K562 (cell line): ENCODE measurements around the gene LZTR1. TPM values are rescaled to one million over a fixed set of nuclear protein-coding genes. Genes with fewer than 3 reads are reported as not detected.

Experiments
- ATF1 ChIP-seq, 2 experiments: fragments of 450-650 bp in 1 of 2; IDR thresholded peaks; 2 replicates each; pipeline ENCODE4 v1.6.1; 2016; ENCODE audit warnings: missing compliant biosample characterization in 1 of 2, missing genetic modification characterization in 1 of 2
- CREB5 ChIP-seq: fragments of 250-450 bp; sonication (Bioruptor Pico); IDR thresholded peaks from 2 replicates; pipeline ENCODE4 v1.5.0; 2020; ENCODE audit warnings: mild to moderate bottlenecking
- EP400 ChIP-seq: fragments of 450-650 bp; IDR thresholded peaks from 2 replicates; pipeline ENCODE4 v1.6.1; 2017; ENCODE audit warnings: antibody characterized with exemption, mild to moderate bottlenecking, moderate library complexity
- NR0B1 ChIP-seq: fragments of 450-650 bp; IDR thresholded peaks from one replicate; pipeline ENCODE4 v1.6.1; 2018; ENCODE audit warnings: mild to moderate bottlenecking, moderate library complexity; ENCODE audit not compliant: partially characterized antibody
- RHOXF2B ChIP-seq: fragments of 250-450 bp; sonication (Bioruptor Pico); conservative IDR thresholded peaks from 2 replicates; pipeline ENCODE4 v1.5.1; 2021
- TCF7 ChIP-seq: sonication (generic); IDR thresholded peaks from 2 replicates; pipeline ENCODE4 v1.6.1; 2016; ENCODE audit warnings: antibody characterized with exemption, borderline replicate concordance
- ZFX ChIP-seq: sonication (generic); formaldehyde crosslinking; IDR thresholded peaks from 2 replicates; pipeline ENCODE4 v1.8.0; 2022; ENCODE audit warnings: mild to moderate bottlenecking, missing genetic modification reagents, moderate library complexity
- polyA plus RNA-seq, 8 experiments: library from polyadenylated mRNA; depleted of rRNA in 4 of 8; stranded (reverse) in 5 of 8; unstranded in 3 of 8; fragments of >200 nt; fragmentation: Nextera tagmentation in 2 of 8; fragmentation: Illumina TruSeq in 1 of 8; extraction: Ambion mirVana in 2 of 8; extraction: Trizol in 1 of 8; gene quantifications; 2 replicates each; pipeline versions ENCODE4 v1.2.1 to v1.2.3, GENCODE V29; 2011 to 2014; ENCODE audit warnings: inconsistent platforms in 1 of 8, missing spikeins in 1 of 8
- total RNA-seq, 7 experiments: library from RNA; depleted of rRNA in 6 of 7; stranded (reverse); fragments of >200 nt in 6 of 7; fragmentation: Illumina TruSeq in 2 of 7; extraction: Trizol in 2 of 7; gene quantifications; 2 replicates each; pipeline versions ENCODE4 v1.2.1 to v1.2.3, GENCODE V29; 2011 to 2021; ENCODE audit warnings: low replicate concordance in 1 of 7
- TF ChIP-seq, protein P1 (sequence below): fragments of 150-350 bp; IDR thresholded peaks from 2 replicates; pipeline ENCODE4 v1.6.1; 2014; ENCODE audit warnings: low read depth, mild to moderate bottlenecking, low read length, borderline replicate concordance
- TF ChIP-seq, protein P2 (sequence below), 2 experiments: fragments of 450-650 bp in 1 of 2; sonication (generic) in 1 of 2; formaldehyde crosslinking in 1 of 2; IDR thresholded peaks; 2 replicates each; pipeline versions ENCODE4 v1.7.1 to v1.9.0; 2016 to 2022; ENCODE audit warnings: inconsistent platforms in 1 of 2, mild to moderate bottlenecking in 1 of 2, missing genetic modification reagents in 1 of 2

Gene LZTR1
- total and polyA plus RNA-seq, 9 of the 15 experiments (the other 6 are each of a cell fraction or from before 2014, with no cell fraction given), result 2.2 to 135 (median 63.0) TPM

DNA sequence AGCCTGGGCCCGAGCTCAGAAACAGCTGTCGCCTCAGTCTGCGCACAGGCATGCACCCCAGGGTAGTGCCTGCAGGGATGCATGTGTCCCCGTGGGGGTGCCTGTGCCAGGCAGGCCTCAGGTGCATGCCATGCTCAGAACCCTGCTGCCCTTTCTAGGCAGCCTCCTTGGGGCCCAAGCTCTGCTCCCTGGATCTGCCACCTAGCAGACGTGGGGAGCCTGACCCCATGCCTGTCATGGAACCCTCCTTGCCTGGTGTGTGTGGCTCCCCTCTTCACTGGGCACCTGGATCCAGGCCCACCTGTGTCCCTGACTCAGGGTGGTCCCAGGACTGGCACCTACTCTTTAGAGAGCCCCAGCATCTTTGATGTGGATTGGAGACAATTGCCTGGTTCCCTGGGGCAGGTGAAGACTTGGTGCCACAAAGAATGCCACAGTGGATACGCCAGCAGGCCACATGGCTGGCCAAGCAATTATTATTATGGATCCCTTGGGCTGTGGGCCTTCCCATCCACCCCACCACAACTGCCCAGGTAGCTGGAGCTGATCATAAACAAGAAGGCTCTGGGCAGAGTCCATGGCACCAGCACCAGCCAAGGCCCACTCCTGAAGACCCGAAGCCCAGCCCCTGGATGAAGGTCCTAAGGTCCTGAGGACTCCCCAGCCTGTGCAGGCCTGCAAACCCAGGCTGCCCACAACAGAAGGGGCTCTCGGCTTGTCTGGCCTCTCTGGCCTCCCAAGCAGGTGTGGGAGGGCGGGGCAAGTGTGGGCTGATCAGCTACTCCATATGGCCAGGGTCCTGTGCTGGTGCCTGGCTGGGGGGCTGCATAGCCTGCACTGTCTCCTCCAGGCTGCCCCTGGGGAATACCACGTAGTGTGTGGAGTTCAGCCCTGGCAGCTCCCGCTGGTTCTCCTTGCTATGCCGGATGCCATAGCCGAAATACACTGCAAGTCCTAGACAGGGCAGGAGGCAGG lies 46.5 kb downstream of the LZTR1 start (continued):
- TF ChIP-seq, protein P1, sequence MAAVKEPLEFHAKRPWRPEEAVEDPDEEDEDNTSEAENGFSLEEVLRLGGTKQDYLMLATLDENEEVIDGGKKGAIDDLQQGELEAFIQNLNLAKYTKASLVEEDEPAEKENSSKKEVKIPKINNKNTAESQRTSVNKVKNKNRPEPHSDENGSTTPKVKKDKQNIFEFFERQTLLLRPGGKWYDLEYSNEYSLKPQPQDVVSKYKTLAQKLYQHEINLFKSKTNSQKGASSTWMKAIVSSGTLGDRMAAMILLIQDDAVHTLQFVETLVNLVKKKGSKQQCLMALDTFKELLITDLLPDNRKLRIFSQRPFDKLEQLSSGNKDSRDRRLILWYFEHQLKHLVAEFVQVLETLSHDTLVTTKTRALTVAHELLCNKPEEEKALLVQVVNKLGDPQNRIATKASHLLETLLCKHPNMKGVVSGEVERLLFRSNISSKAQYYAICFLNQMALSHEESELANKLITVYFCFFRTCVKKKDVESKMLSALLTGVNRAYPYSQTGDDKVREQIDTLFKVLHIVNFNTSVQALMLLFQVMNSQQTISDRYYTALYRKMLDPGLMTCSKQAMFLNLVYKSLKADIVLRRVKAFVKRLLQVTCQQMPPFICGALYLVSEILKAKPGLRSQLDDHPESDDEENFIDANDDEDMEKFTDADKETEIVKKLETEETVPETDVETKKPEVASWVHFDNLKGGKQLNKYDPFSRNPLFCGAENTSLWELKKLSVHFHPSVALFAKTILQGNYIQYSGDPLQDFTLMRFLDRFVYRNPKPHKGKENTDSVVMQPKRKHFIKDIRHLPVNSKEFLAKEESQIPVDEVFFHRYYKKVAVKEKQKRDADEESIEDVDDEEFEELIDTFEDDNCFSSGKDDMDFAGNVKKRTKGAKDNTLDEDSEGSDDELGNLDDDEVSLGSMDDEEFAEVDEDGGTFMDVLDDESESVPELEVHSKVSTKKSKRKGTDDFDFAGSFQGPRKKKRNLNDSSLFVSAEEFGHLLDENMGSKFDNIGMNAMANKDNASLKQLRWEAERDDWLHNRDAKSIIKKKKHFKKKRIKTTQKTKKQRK, result no peak
- no peak for TF ChIP-seq NR0B1
- TF ChIP-seq TCF7, result no peak
- TF ChIP-seq ZFX (CRISPR knock-in tag), result no peak; the same call in 1 of the 2 replicates
- TF ChIP-seq, protein P2, sequence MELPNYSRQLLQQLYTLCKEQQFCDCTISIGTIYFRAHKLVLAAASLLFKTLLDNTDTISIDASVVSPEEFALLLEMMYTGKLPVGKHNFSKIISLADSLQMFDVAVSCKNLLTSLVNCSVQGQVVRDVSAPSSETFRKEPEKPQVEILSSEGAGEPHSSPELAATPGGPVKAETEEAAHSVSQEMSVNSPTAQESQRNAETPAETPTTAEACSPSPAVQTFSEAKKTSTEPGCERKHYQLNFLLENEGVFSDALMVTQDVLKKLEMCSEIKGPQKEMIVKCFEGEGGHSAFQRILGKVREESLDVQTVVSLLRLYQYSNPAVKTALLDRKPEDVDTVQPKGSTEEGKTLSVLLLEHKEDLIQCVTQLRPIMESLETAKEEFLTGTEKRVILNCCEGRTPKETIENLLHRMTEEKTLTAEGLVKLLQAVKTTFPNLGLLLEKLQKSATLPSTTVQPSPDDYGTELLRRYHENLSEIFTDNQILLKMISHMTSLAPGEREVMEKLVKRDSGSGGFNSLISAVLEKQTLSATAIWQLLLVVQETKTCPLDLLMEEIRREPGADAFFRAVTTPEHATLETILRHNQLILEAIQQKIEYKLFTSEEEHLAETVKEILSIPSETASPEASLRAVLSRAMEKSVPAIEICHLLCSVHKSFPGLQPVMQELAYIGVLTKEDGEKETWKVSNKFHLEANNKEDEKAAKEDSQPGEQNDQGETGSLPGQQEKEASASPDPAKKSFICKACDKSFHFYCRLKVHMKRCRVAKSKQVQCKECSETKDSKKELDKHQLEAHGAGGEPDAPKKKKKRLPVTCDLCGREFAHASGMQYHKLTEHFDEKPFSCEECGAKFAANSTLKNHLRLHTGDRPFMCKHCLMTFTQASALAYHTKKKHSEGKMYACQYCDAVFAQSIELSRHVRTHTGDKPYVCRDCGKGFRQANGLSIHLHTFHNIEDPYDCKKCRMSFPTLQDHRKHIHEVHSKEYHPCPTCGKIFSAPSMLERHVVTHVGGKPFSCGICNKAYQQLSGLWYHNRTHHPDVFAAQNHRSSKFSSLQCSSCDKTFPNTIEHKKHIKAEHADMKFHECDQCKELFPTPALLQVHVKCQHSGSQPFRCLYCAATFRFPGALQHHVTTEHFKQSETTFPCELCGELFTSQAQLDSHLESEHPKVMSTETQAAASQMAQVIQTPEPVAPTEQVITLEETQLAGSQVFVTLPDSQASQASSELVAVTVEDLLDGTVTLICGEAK (IDR thresholded peaks at IDR 0.05), result no peak
- TF ChIP-seq, protein P2 (CRISPR knock-in tag; IDR thresholded peaks at IDR 0.05), result no peak
- TF ChIP-seq RHOXF2B (CRISPR knock-in tag), result no peak
- TF ChIP-seq CREB5 (CRISPR knock-in tag), result no peak
- no peak for TF ChIP-seq ATF1 (CRISPR knock-in tag; IDR thresholded peaks at IDR 0.05)
- no peak for TF ChIP-seq ATF1 (tag; IDR thresholded peaks at IDR 0.05)
- no peak for TF ChIP-seq EP400
